COLO668 (cell line): ENCODE results near the gene VPS54.
A peak's percentile ranks its signal among the peaks of the same experiment; 100 is the strongest.

Experiments
- DNase-seq: peaks from one replicate; lab custom pipeline; 2025; ENCODE audit not compliant: unreplicated experiment; lab: John Stamatoyannopoulos, UW

The VPS54 gene

GRCh38 chr2:64019083-64019974 lies at the start of gene VPS54:
Gene VPS54 (minus strand): TSS chr2:64019428. CDS start chr2:63983999, 35,429 bp downstream.
- DNase-seq = peak; percentile 82

- no peak for DNase-seq
Observed at GRCh38 chr2:64067326-64067725, 48.1 kb upstream of the VPS54 start.

DNA sequence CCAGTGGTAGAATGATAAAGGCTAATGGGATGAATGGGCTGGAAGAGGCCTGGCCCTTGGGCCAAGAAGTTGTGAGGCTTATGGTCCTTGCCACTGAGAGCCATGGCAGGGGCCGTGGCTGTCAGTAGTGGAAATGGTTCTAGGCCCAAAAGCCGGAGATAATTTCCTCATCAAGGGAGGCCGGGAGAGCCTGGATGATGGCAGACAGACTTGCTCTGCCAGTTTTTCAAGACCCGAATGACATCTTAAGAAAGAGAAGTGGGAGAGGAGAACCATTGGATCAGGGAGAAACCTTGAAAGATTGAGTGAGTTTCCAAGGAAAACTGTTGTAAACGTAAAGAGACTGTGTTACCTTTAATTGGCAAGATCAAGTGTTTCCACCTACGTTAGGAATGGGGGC lies 46.3 kb upstream of the VPS54 start:
- no peak for DNase-seq

DNA sequence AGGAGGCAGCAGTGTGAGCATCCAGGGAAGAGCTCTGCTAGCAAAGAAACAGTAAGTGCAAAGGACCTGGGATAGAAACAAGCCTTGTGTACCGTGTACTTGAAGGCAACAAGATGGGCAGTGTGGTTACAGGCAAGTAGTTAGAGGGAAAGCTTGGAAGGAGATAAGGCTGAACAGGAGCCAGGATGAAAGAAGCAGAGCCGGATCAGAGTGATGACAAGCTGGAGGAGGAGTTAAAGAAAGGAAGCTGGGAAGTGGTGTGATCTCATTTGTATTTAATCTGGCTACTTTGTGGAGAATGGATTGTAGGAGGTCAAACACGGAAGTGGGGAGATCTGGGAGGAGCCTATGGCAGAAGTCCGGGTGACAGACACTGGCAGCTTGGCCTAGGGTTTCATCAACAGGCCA lies 44.7 kb upstream of the VPS54 start:
- DNase-seq = peak; percentile 58

- DNase-seq = no peak
Observed at GRCh38 chr2:64063454-64063853, 44.2 kb upstream of the VPS54 start.

GRCh38 chr2:64062840-64063239 lies 43.6 kb upstream of the VPS54 start:
- DNase-seq = peak; percentile 49

- DNase-seq = no peak
Observed at GRCh38 chr2:64059270-64059669, 40.0 kb upstream of the VPS54 start.

DNA sequence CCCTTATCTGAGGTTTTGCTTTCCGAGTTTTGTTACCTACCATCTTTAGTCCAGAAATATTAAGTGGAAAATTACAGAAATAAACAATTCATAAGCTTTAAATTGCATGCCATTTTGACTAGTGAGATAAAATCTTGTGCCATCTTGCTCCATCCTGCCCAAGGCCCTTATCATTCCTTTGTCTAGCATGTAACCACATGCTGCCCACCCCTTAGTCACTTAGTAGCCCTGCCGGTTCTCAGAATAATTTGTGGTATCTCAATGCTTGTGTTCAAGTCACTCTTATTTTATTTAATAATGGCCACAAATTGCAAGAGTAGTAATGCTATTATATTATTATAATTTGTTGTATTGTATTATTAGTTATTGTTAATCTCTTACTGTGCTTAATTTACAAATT lies 36.8 kb upstream of the VPS54 start:
- DNase-seq = no peak

- no peak for DNase-seq
Observed at GRCh38 chr2:64054161-64054915, 35.1 kb upstream of the VPS54 start.

- no peak for DNase-seq
Observed at GRCh38 chr2:64052463-64053241, 33.4 kb upstream of the VPS54 start.

DNA sequence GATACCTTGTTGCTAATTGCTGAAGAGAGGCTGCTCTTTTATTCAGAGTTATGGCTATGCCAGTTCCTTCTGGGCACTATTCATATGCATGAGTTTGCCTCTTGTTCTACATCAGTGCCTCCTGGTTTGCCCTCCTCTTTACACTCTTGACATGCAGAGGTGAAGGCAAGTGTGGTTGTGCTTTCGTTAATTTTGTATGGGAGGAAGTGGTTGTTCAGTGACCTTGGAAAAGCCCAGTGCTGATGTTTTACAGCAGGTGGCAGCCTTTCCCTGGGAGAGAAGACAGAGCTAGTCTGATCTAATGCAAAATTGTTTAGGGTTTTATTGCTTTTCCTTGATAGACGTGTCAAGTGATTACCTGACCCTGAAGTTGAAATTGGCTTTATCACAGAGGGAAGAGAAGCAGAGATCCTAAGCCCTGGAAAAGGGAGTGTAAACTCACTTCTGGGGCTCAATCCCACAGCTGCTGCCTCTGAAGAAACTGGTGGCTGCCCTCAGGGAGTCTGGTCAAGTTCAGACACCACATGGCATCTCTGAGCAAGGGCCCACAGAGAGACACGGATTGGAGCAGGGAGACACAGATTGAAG lies 30.5 kb upstream of the VPS54 start:
- DNase-seq = peak; percentile 62

- DNase-seq = no peak
Observed at GRCh38 chr2:64045938-64046337, 26.7 kb upstream of the VPS54 start.

DNA sequence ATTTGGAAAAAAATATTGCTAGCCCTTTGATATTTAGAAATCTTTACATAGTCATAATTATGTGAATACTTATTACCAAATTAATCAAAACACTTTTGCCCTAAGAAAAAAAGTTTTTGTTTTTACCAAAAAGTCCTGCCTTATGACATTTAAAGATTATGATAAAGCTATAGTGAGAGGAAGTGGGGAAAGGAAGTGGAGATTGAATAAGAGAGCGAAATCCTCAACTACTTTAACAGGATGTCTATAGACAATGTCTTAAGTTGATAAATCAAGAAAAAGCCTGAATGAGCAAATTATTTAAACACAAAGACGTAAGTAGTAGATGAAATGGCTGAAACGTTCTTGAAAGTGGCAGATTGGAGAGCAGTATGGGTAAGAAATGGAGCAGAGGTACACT lies 20.9 kb upstream of the VPS54 start:
- DNase-seq = no peak

- no peak for DNase-seq
Observed at GRCh38 chr2:64036034-64036705, 16.9 kb upstream of the VPS54 start.

DNA sequence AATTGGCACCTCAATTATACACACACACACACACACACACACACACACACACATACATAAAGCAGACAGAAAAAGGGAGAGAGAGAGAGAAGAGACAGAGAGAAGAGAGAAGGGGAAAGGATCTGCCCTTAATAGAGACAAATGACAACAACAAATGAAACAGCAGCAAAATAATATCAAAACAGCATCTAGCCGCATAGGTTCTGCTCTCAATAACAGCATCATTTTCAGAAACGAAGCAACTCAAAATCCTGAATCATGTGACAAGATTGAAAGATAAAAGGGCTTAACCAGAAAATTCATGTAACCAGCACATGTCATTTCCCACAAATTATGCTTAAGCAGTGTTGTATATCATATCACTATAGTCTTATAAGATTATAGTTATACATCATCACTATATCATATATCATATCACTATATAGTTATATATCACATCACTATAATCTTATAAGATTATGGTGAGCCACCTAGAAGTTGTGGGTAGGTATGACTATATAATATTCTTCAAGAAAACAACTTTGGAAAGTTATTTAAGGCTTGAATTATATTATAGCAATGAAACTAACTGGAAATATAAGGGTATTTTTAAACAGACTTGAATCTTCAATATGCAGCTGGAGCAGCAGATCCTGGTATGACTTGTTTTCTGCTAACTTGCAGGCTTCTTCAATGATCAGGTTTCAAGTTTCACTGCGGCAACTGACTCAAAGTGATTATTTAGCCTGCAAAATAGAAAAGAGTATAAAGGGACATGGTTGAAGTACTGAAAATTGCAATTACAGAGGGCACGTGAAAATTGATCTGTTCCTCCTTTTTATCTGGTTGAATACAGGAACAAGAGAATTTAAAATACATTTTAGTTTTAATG lies 16.1 kb upstream of the VPS54 start:
- DNase-seq = no peak

GRCh38 chr2:64029116-64029665 lies 10.0 kb upstream of the VPS54 start:
- DNase-seq = peak; percentile 55

GRCh38 chr2:64025741-64026140 lies 6.5 kb upstream of the VPS54 start:
- DNase-seq = no peak

- DNase-seq = peak; percentile 27
Observed at GRCh38 chr2:64024259-64024949, 5.2 kb upstream of the VPS54 start.
